HG03457 (cell line): ENCODE results near the gene APBB2.
A peak's percentile ranks its signal among the peaks of the same experiment; 100 is the strongest.

Experiments used
- ATAC-seq: cut with Tn5 transposase; IDR thresholded peaks from one replicate; pipeline ENCODE4 v1.9.1; 2021; ENCODE audit warnings: moderate number of reproducible peaks; ENCODE audit not compliant: unreplicated experiment

APBB2 gene

DNA sequence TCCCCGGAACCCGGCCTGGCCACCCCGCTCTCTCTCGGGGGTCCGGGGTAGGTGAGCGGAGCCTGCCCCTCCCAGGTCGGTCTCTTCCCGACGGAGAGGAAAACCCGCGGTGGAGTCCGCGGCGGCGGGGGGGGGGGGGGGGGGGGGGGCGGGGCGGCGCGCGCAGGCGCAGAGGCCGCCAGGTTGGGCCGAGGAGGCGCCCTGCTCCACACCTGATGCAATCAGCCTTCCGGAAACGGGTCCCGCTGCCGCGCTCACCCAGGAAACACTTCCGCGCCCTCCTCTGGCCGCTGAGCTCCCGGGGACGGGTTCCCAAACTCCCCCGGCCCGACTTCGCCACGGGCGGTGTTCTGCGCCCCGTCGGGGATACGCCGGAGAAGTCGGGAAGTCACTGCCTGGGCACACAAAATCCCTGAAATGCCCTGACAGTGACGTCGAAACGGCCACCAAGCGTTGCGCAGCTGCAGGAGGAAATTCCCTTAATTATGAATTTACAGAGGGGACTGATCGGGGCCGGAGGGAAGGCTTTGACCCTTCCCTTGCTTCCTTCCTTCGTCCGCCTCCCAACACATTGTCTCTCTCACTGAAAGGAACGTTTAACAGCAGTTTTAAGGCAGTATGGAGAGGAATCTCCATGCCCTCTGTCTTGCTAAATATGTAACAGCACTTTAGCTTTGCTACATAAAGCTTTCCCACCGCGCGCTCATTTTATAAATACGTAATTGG lies 2.1 kb upstream of the APBB2 start:
- peak; percentile 57 for ATAC-seq

DNA sequence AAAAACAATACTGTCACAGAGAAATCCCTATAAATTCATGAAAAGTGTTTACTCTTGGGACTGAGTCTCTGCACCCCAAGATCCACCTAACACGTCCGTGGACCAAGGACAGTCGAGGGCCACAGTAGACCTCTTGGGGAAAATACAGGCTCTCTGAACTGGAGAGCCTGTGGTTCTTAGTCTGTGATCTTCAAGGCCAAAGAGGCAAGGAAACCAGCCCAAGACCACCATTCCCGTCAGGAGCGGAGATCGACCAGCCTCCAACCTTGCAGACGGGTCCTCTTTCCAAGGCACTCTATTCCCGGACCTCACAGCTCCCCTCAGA lies 1.6 kb upstream of the APBB2 start:
- no peak for ATAC-seq

DNA sequence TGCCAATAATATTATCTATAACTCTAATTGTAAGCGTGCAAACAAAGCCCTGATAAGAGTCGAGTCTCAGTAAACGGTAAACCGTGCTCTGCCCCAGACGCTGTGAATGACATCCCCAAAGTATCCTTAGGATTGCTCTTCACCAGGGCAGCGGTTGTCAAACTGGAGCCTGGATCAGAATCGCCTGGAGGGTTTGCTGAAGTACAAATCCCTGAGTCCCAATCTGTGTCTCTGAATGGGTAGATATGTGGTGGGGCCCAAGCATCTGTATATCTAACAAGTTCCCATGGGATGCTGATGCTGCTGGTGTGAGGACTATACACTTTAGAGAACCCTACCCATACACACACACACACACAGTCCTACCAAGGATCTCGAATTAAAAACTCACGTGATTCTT lies 813 bp upstream of the APBB2 start:
- ATAC-seq: no peak

DNA sequence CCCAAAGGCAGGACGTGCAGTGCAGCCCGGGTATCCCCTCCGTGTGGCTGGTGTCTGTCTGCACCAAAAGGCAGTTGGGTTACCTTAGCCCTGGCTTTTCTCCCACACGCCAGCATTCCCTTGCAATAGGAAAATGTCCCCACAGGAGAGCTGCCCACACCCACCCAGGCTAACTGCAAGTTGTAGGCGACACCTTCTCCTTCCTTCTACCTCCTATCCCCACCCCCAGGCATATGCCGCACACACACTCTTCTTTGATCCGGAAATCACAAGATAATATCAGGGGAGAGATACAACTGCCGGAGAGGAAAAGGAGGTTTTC lies 444 bp upstream of the APBB2 start:
- ATAC-seq: no peak

- ATAC-seq: no peak
These were observed 662 bp downstream of the APBB2 start for GRCh38 chr4:41213625-41214135.

DNA sequence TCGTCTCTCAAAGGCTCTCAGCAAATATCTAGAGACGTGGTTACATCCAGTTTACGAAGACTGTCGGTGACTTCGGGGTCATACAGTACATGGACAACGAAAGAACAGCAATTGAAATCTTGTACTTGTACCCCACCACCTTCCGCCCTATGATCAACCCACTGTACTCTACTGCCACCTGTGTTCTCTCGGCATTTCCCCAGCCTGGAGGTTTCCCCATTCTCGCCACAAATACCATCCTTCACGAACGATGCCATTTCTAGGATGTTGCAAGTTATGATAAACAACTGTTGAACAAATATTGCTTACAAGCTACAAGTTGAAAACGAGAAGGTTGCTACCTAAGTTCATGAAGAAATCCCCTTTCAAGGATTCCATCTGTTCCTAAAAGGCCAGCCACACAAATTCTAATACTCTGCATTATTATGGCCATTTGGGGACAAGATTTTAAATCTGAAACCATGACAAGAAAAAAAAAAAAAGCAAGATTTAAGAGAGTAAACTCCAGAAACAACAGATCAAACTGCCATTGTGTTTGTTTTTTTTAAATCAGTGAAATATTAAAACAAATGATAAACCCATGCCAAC lies 1.6 kb downstream of the APBB2 start:
- ATAC-seq: no peak

GRCh38 chr4:41211951-41212615 lies 2.3 kb downstream of the APBB2 start:
- ATAC-seq: no peak

- no peak for ATAC-seq
These were observed 4.4 kb downstream of the APBB2 start for GRCh38 chr4:41209901-41210300.

GRCh38 chr4:41209187-41209586 lies 5.2 kb downstream of the APBB2 start:
- no peak for ATAC-seq

- no peak for ATAC-seq
These were observed 7.0 kb downstream of the APBB2 start for GRCh38 chr4:41207291-41207831.

DNA sequence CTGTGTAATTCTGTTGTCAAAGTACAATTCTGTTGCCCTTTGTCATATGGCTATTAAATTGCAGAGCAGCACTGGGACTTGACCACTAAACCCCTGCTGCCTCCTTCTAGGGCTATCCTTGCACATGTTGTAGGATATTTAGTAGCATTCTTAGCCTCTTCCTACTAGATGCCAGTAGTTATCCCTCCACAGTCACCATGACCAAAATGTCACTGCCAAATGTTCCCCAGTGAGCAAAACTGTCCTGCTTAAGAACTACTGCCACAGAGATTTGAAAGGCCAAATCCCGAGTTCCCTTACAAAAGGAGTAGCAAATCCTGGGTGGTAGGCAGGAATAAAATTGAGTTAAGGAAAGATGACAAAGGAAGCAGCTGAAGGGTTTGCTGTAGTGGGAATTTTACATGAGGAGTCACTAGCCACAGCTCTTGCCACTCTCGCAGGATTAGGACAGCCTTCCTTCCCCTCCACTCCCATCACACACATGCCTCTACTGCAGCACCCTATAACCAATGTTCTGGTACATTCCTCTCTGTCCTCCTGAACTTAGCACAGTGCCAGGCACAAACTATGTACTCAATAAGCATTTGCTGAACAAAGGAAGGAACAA lies 8.4 kb downstream of the APBB2 start:
- ATAC-seq: no peak

DNA sequence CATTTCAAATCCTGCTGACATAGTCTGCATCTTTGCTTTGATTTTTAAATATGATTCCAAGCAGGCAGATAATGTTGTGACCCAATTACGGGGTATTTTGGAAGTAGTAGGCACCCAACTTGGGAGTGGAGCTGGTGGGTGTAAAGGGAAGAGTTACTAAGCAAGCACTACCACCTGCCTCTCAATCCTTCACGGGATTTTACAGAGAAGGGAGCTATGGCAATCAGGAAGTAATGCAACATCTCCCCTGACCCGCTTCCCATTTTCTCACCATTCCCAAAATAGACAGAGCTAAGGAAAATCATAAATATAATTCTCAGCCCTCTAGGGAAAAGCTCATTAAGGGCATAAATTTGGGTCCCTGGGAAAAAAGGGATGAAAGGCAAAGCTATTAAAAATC lies 9.2 kb downstream of the APBB2 start:
- ATAC-seq: no peak

DNA sequence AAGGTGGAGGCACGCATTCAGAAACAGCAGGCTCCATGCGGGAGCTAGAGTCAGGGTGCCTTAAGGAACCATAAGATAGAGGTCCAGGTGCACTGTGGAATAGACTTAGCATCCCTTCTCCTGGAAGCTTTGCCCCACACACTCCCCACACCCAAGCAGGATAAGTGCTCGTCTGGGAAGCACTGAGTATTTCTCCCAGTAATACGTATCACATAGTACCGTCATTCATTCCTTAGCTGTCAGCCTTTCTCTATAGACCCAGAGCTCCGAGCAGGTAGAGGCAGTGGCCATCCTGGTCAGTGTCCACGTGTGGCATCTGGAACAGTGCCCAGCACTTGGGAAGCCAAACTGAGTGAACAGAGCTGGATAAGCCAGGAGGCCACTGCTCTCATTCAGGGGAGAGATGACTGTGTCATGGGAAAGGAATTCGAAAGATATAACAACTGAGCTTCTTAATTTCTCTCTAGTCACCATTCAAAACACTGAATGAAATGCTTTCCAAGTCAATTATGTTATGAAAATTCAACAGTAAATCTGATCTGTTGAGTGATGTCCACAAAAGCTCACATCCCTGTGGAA lies 9.9 kb downstream of the APBB2 start:
- no peak for ATAC-seq

DNA sequence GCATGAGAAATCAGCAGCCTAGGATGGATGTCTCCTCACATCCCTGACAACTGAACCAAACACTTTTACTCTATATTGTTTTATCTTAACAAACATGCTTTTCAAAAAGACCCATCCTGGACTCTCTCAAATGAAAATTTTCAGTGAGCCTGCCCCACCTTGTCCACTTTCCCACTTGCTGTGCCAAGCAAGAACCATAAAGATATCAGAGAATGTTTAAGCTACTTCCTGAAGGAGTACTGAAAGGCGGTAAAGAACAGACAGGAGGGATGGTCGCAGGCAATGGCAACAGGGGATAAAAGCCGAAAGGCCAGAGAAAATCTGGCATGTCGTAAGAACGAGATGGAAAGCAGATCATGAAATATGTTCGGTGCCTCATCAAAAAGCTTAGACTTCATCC lies 10.5 kb downstream of the APBB2 start:
- ATAC-seq: no peak

DNA sequence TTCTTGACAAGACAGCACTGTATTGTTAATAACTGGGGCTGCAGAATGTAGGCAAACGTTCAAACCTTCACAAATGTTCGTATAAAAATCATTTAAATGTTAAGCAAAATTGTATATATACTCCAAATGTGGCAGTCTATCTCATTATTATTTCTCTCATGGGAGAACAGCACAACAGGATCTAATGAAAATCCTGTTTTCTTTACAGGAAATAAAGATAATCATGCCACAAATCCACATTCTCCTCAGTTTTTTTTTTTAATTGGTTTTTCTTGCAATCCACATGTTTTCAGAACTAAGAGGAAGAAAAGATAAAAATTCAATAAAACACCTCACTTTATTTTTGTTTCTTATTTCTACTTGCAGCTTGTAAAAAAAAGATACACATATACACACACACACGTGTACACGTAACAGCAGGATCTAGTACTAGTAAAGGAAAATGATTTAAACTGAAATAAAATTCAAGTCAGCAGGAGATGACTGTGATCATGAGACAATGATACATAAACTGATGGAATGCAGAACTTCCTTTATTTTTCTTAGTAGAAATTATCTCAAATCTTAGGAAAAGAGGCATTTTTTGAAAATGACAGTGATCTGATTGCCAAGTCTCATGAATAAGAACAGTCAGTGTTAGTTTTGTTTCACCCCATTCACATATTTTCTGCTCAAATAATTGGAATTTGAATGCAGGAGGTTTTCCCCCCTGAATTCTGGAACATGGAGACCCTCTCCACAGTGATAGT lies 11.3 kb downstream of the APBB2 start:
- no peak for ATAC-seq

DNA sequence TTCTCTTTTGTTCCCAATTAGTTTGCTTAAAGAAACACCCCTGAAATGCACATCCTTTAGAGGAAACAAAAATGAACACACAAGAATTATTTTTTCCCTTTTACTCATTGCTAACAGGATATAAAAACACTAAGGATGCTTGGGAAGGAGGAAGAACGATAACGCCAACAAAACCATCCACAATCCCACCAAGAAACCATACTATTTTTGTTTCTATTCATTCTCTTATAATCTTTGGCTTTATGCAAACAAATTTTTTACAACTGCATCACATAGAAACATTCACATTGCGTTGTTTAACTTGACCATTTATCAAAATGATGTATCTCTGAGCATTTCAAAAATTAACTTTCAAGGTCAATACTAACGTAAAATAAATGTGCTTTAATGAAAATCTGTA lies 12.0 kb downstream of the APBB2 start:
- ATAC-seq: no peak

DNA sequence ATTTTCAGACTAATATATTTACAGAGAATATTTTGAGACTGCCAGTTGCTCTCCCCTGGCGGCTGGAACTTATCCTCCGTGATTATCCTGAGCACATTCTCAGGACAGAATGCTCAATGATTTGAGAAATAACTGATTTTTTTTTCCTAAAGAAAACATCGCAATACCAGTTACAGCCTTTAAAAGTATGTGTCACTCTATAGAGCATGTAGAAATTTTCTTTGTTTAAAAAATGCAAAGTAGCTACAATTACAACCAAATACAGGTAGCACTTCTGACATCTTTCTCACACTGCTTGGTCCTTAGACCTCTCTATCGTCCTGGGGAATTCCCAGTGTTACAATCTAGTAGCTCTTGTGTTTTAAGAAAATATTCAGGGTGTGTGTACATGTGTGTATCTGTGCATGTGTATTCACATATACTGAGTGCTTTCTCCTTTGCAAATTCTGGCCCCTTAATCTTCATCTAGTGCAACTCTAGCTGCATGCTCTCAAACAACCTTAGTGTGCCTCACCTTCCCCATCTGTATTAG lies 13.8 kb downstream of the APBB2 start:
- no peak for ATAC-seq

DNA sequence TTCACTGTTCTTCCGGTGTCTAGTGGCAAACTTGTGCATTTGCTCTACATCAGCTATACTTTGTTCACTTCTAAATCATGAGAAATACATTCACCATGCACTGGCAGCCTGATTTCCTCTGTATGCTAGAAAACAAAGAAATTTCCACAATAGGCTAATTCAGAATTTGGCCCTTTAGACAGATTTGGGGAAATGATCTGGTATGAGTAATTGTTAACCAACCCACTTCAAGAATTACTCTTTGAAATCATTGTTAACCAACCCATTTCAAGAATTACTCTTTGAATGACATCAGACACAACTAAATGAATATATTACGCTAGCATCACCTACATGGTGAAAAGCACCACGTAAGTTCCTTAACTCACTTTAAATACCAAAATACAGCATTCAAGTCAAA lies 14.6 kb downstream of the APBB2 start:
- no peak for ATAC-seq

GRCh38 chr4:41197996-41198395 lies 16.3 kb downstream of the APBB2 start:
- ATAC-seq: no peak

DNA sequence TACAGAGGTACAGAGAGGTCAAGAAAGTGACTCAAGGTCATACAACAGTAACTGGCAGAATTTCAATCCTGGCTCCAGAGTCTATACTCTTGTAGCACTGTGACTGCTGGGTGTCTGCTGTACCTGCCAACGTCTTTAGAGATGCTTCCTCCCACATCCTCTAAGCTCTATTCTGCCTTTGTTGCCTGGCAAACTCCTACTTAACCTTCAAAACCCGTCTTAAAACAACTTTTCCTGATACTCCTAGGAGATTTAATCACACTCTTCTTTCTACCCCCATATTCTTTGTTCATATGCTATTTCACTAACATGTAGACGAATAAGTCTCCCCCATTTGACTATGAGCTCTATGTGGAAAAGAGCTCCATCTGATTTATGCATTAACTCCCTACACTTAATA lies 16.8 kb downstream of the APBB2 start:
- no peak for ATAC-seq
